SU-DHL-6 (cell line): ENCODE data around the gene ZCCHC7.

Source experiments
- H2AFZ ChIP-seq: fragments of 200-600 bp; sonication (generic); 2 replicates; pipeline ENCODE4 v1.6.1; 2014; ENCODE audit warnings: low read depth, mild to moderate bottlenecking, moderate library complexity, mixed read lengths, antibody characterized with exemption, low read length; ENCODE audit not compliant: severe bottlenecking
- H3F3A ChIP-seq: fragments of 200-600 bp; shearing (Covaris generic); 2 replicates; pipeline ENCODE4 v1.6.0; 2016; ENCODE audit warnings: antibody characterized with exemption, mild to moderate bottlenecking; ENCODE audit not compliant: insufficient read depth
- H3K27ac ChIP-seq: fragments of 200-600 bp; sonication (generic); 2 replicates; pipeline ENCODE4 v1.5.1; 2016; ENCODE audit warnings: low read depth, mild to moderate bottlenecking, low read length, moderate library complexity, mixed read lengths
- H3K27me3 ChIP-seq: fragments of 200-600 bp; sonication (generic), shearing (Covaris generic); 2 replicates; pipeline ENCODE4 v1.6.0; 2014; ENCODE audit warnings: mild to moderate bottlenecking, low read length
- H3K36me3 ChIP-seq: fragments of 200-600 bp; sonication (generic); 2 replicates; pipeline ENCODE4 v1.6.1; 2014; ENCODE audit warnings: mild to moderate bottlenecking, low read length, mixed read lengths
- H3K4me2 ChIP-seq: fragments of 300-600, 200-600 bp; shearing (Covaris generic), sonication (generic); 2 replicates; pipeline ENCODE4 v1.6.0; 2014; ENCODE audit warnings: low read length, low read depth, mild to moderate bottlenecking; ENCODE audit not compliant: poor library complexity, severe bottlenecking
- H3K4me3 ChIP-seq: fragments of 200-600 bp; sonication (generic); 2 replicates; pipeline ENCODE4 v1.5.1; 2014; ENCODE audit warnings: antibody characterized with exemption, low read length, mild to moderate bottlenecking, mixed read lengths; ENCODE audit not compliant: insufficient read depth, poor library complexity, severe bottlenecking
- H3K79me2 ChIP-seq: fragments of 200-600 bp; sonication (generic); 2 replicates; pipeline ENCODE4 v1.6.1; 2014; ENCODE audit warnings: mild to moderate bottlenecking, low read length, moderate library complexity; ENCODE audit not compliant: insufficient read depth
- H3K9ac ChIP-seq: fragments of 200-600 bp; sonication (generic); 2 replicates; pipeline ENCODE4 v1.7.0; 2014; ENCODE audit warnings: mild to moderate bottlenecking, low read length
- H3K9me2 ChIP-seq: fragments of 200-600 bp; sonication (generic); replicated peaks from 2 replicates; pipeline ENCODE4 v1.6.1; 2014; ENCODE audit warnings: low read length; ENCODE audit not compliant: insufficient read depth
- H3K9me3 ChIP-seq: fragments of 200-600 bp; sonication (generic); 2 replicates; pipeline ENCODE4 v1.6.1; 2014; ENCODE audit warnings: low read length, mixed read lengths; ENCODE audit not compliant: insufficient read depth
- H4K20me1 ChIP-seq: fragments of 200-600 bp; sonication (generic); 2 replicates; pipeline ENCODE4 v1.6.1; 2014; ENCODE audit warnings: low read depth, mild to moderate bottlenecking, antibody characterized with exemption, low read length, moderate library complexity, mixed read lengths
- EZH2phosphoT487 ChIP-seq: fragments of 200-600 bp; sonication (generic), shearing (Covaris generic); conservative IDR thresholded peaks from 2 replicates; pipeline ENCODE4 v1.6.1; 2018; ENCODE audit warnings: mild to moderate bottlenecking, antibody characterized with exemption, low read length, moderate library complexity, mixed read lengths
- TF ChIP-seq, protein P1 (sequence below): fragments of 200-600 bp; sonication (generic); IDR thresholded peaks from one replicate; pipeline ENCODE4 v1.5.1; 2017; ENCODE audit warnings: antibody characterized with exemption, mild to moderate bottlenecking, low read length, moderate library complexity; ENCODE audit not compliant: insufficient read depth, poor library complexity, severe bottlenecking

ZCCHC7 gene

DNA sequence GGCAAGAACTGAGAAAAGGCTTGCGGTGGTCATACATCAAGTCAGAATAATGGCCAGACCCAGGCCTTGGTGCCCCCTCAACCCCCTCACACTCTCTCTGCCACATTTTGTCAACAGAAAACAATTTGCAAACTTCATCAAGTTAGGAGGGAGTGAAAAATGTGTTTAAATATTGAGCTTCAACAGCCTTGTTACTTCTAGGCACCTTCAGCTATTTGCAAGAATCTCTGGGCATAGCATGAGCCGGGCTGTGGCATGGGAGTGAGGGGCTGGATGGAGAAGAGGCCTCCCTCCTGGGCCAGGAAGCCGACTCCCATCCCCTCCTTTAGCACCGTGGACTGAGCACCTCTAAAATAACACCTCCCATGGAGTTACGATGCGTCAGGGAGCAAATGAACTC is 249.9 kb downstream of the ZCCHC7 start:
- H3K9me2 ChIP-seq, result no peaks in the 10 kb centered on the region
- H3K27ac ChIP-seq, result peak overlapping the region; percentile 97
- H3K36me3 ChIP-seq, result no peaks in the 10 kb centered on the region
- H3F3A ChIP-seq, result peaks cover 88% of the 10 kb centered on the region
- H2AFZ ChIP-seq, result no peak overlapping the region
- peak overlapping the region; percentile 28 for H3K4me3 ChIP-seq
- H3K4me2 ChIP-seq, result peak overlapping the region; percentile 70
- no peaks in the 10 kb centered on the region for H4K20me1 ChIP-seq
- H3K9me3 ChIP-seq, result no peaks in the 10 kb centered on the region
- H3K27me3 ChIP-seq, result no peaks in the 10 kb centered on the region
- H3K79me2 ChIP-seq, result peaks cover 6% of the 10 kb centered on the region; the same call in 1 of the 2 replicates
- H3K9ac ChIP-seq, result peak overlapping the region; percentile 75
- TF ChIP-seq, protein P1, sequence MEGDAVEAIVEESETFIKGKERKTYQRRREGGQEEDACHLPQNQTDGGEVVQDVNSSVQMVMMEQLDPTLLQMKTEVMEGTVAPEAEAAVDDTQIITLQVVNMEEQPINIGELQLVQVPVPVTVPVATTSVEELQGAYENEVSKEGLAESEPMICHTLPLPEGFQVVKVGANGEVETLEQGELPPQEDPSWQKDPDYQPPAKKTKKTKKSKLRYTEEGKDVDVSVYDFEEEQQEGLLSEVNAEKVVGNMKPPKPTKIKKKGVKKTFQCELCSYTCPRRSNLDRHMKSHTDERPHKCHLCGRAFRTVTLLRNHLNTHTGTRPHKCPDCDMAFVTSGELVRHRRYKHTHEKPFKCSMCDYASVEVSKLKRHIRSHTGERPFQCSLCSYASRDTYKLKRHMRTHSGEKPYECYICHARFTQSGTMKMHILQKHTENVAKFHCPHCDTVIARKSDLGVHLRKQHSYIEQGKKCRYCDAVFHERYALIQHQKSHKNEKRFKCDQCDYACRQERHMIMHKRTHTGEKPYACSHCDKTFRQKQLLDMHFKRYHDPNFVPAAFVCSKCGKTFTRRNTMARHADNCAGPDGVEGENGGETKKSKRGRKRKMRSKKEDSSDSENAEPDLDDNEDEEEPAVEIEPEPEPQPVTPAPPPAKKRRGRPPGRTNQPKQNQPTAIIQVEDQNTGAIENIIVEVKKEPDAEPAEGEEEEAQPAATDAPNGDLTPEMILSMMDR, result no peak
- no peak for TF ChIP-seq EZH2phosphoT487

DNA sequence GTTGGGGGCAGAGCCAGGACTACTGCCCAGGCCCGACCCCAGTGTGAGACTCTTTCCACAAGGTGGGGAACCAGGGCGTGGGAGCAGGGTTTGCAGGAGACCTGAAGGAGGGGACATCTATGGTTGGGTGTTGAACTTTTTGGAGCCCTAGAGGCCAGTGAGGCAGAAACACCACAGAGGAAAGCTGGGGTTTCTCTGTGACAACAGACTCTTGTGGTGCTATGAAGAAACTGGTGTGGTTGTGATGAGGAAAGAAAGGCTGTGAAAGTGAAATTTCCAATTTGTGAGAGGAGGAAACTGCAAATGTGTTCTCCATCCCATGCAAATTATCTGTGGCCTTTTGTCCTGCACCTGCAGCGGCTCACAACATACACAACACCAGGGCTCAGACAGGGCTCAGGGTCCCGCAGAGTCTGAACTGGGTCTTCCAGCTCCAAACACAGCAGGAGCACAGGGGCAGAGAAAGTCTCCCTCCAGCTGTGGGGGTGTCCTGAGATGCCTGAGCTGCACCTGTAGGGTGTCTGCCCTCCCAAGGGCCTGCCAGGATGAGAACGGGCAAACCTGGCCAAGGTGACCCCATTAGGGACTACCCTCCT is 250.7 kb downstream of the ZCCHC7 start:
- Histone ChIP-seq H3K9me2 (no peaks in the 10 kb centered on the region), H3K9ac (peak overlapping the region; percentile 75), H3K9me3 (no peaks in the 10 kb centered on the region), H3K4me3 (peak overlapping the region; percentile 28), H3K79me2 (peaks cover 6% of the 10 kb centered on the region; the same call in 1 of the 2 replicates), H3K27ac (peak overlapping the region; percentile 97), H3K27me3 (no peaks in the 10 kb centered on the region), H3F3A (peaks cover 89% of the 10 kb centered on the region), H3K36me3 (no peaks in the 10 kb centered on the region), H2AFZ (no peak overlapping the region), H3K4me2 (peak overlapping the region; percentile 70), H4K20me1 (no peaks in the 10 kb centered on the region)
- TF ChIP-seq, protein P1, result no peak
- TF ChIP-seq EZH2phosphoT487, result no peak

DNA sequence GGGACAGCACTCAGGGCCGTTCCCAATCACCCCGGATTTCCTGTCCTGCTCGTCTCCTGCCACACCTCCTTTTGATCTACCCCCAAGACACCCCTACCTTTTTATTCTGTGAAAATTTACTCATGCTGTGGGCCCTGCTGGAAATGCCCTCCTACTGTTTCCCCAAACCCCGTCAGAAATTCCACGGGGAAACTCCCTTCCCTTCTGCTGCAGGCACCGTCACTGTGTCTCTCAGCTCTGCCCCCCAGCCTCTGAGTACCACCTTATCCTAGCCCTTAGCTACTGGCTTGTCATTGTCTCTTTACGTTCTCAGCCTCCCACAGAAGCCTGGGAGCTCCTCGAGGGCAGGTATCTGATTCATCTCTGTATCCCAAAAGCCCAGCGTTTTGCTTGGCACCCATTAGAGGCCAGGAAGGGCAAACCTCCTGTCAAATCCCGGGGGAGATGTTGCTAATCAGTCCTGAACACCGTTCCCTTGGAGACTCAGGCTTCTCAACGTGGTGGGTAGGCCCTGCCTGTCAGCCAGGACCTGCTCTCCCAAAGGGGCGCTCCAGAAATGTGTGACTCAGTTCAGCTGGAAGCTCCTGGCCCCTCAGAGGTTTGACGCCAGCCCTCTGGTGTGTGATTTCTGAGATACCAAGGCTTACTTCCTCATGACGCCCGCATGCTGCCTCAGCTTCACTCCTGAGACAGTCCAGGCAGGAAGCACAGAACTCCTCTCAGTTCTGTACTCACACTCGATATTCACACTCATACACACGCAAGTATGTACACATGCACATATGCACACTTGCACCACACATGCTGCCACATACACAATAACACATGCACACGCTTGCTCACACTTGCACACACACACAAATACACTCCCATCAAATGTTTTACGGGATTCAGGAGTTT is 251.4 kb downstream of the ZCCHC7 start:
- no peaks in the 10 kb centered on the region for H3K36me3 ChIP-seq
- no peaks in the 10 kb centered on the region for H3K27me3 ChIP-seq
- no peak overlapping the region for H2AFZ ChIP-seq
- no peaks in the 10 kb centered on the region for H3K9me3 ChIP-seq
- H3K4me3 ChIP-seq, result peak overlapping the region; percentile 5
- peak overlapping the region; percentile 75 for H3K9ac ChIP-seq
- peak overlapping the region; percentile 70 for H3K4me2 ChIP-seq
- TF ChIP-seq EZH2phosphoT487, result no peak
- TF ChIP-seq, protein P1, result no peak
- H3F3A ChIP-seq, result peaks cover 89% of the 10 kb centered on the region
- H3K27ac ChIP-seq, result peak overlapping the region; percentile 97
- no peaks in the 10 kb centered on the region for H3K9me2 ChIP-seq
- H4K20me1 ChIP-seq, result no peaks in the 10 kb centered on the region
- peaks cover 6% of the 10 kb centered on the region; the same call in 1 of the 2 replicates for H3K79me2 ChIP-seq
